DOHH2 (cell line): Measurements from ENCODE around the gene SLC9C2.
"Not testable (repeated sequence)": the region's sequence is repeated elsewhere in the genome, so short reads cannot be mapped to it uniquely, and the experiment has no call there.

Source experiments
- H3F3A ChIP-seq: fragments of 200-600 bp; sonication (generic), shearing (Covaris generic); 2 replicates; pipeline ENCODE4 v1.6.0; 2016; ENCODE audit warnings: antibody characterized with exemption, mild to moderate bottlenecking; ENCODE audit not compliant: control insufficient read depth, insufficient read depth
- H3K27ac ChIP-seq: fragments of 200-600 bp; sonication (generic); 2 replicates; pipeline ENCODE4 v1.5.1; 2014; ENCODE audit warnings: low read depth, mild to moderate bottlenecking, low read length, moderate library complexity
- H3K27me3 ChIP-seq: fragments of 200-600 bp; sonication (generic); 2 replicates; pipeline ENCODE4 v1.6.1; 2014; ENCODE audit warnings: mild to moderate bottlenecking, low read length, mixed read lengths; ENCODE audit not compliant: control insufficient read depth
- H3K36me3 ChIP-seq: fragments of 200-600 bp; sonication (generic); 2 replicates; pipeline ENCODE4 v1.6.1; 2014; ENCODE audit warnings: mild to moderate bottlenecking, low read length, moderate library complexity, mixed read lengths; ENCODE audit not compliant: control insufficient read depth
- H3K4me1 ChIP-seq: fragments of 200-600 bp; sonication (generic); 2 replicates; pipeline ENCODE4 v1.6.1; 2014; ENCODE audit warnings: mild to moderate bottlenecking, low read length, mixed read lengths; ENCODE audit not compliant: control insufficient read depth
- H3K4me2 ChIP-seq: fragments of 200-600 bp; sonication (generic); 2 replicates; pipeline ENCODE4 v1.6.0; 2014; ENCODE audit warnings: mild to moderate bottlenecking, low read length, moderate library complexity
- H3K4me3 ChIP-seq: fragments of 200-600 bp; sonication (generic); 2 replicates; pipeline ENCODE4 v1.5.1; 2014; ENCODE audit warnings: mild to moderate bottlenecking, low read length, mixed read lengths
- H3K79me2 ChIP-seq: fragments of 200-600 bp; sonication (generic); 2 replicates; pipeline ENCODE4 v1.6.1; 2014; ENCODE audit warnings: mild to moderate bottlenecking, low read length, mixed read lengths; ENCODE audit not compliant: control insufficient read depth
- H3K9me2 ChIP-seq: fragments of 200-600 bp; sonication (generic); replicated peaks from 2 replicates; pipeline ENCODE4 v1.6.1; 2014; ENCODE audit warnings: mild to moderate bottlenecking, low read length, mixed read lengths; ENCODE audit not compliant: control insufficient read depth
- H3K9me3 ChIP-seq: fragments of 200-600 bp; sonication (generic); 2 replicates; pipeline ENCODE4 v1.6.1; 2014; ENCODE audit warnings: antibody characterized with exemption, low read length, mixed read lengths; ENCODE audit not compliant: control insufficient read depth, insufficient read depth
- H4K20me1 ChIP-seq: fragments of 200-600 bp; sonication (generic); 2 replicates; pipeline ENCODE4 v1.6.0; 2014; ENCODE audit warnings: low read depth, mild to moderate bottlenecking, antibody characterized with exemption, low read length, moderate library complexity; ENCODE audit not compliant: control insufficient read depth, insufficient read depth
- EZH2phosphoT487 ChIP-seq: fragments of 200-600 bp; sonication (generic); IDR thresholded peaks from 2 replicates; pipeline ENCODE4 v1.6.1; 2017; ENCODE audit warnings: borderline replicate concordance, mild to moderate bottlenecking, antibody characterized with exemption, low read length, moderate library complexity, mixed read lengths
- TF ChIP-seq, protein P1 (sequence below): fragments of 200-600 bp; sonication (generic); IDR thresholded peaks from one replicate; pipeline ENCODE4 v1.5.1; 2014; ENCODE audit warnings: antibody characterized with exemption, mild to moderate bottlenecking, low read depth, low read length; ENCODE audit not compliant: poor library complexity, severe bottlenecking

Gene SLC9C2

GRCh38 chr1:173520799-173521198, 82.1 kb downstream of the SLC9C2 start:
- no peaks in the 10 kb centered on the region for H4K20me1 ChIP-seq
- TF ChIP-seq, protein P1, sequence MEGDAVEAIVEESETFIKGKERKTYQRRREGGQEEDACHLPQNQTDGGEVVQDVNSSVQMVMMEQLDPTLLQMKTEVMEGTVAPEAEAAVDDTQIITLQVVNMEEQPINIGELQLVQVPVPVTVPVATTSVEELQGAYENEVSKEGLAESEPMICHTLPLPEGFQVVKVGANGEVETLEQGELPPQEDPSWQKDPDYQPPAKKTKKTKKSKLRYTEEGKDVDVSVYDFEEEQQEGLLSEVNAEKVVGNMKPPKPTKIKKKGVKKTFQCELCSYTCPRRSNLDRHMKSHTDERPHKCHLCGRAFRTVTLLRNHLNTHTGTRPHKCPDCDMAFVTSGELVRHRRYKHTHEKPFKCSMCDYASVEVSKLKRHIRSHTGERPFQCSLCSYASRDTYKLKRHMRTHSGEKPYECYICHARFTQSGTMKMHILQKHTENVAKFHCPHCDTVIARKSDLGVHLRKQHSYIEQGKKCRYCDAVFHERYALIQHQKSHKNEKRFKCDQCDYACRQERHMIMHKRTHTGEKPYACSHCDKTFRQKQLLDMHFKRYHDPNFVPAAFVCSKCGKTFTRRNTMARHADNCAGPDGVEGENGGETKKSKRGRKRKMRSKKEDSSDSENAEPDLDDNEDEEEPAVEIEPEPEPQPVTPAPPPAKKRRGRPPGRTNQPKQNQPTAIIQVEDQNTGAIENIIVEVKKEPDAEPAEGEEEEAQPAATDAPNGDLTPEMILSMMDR, result no peak
- TF ChIP-seq EZH2phosphoT487, result no peak
- H3K27me3 ChIP-seq, result no peaks in the 10 kb centered on the region
- H3K4me1 ChIP-seq, result no peaks in the 10 kb centered on the region
- H3K9me2 ChIP-seq, result no peaks in the 10 kb centered on the region
- H3F3A ChIP-seq, result no peaks in the 10 kb centered on the region
- H3K79me2 ChIP-seq, result no peaks in the 10 kb centered on the region
- H3K9me3 ChIP-seq, result no peaks in the 10 kb centered on the region
- no peaks in the 10 kb centered on the region for H3K36me3 ChIP-seq
- no peak overlapping the region for H3K4me2 ChIP-seq
- no peak overlapping the region for H3K4me3 ChIP-seq
- H3K27ac ChIP-seq, result no peak overlapping the region

DNA sequence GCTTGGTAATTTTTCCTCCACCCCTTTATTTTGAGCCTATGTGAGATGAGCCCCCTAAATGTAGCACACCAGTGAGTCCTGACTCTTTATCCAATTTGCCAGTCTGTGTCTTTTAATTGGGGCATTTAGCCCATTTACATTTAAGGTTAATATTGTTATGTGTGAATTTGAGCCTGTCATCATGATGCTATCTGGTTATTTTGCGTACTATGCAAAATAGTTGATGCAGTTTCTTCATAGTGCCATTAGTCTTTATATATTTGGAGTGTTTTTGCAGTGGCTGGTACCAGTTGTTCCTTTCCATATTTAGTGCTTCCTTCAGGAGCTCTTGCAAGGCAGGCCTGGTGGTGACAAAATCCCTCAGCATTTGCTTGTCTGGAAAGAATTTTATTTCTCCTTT, 88.4 kb downstream of the SLC9C2 start:
- not testable (repeated sequence) for H3K27me3 ChIP-seq, H3K9me2 ChIP-seq

GRCh38 chr1:173509797-173510196, 93.1 kb downstream of the SLC9C2 start:
- Histone ChIP-seq H4K20me1 (no peaks in the 10 kb centered on the region), H3K4me1 (no peaks in the 10 kb centered on the region), H3K36me3 (no peaks in the 10 kb centered on the region), H3K27me3 (no peaks in the 10 kb centered on the region), H3K9me3 (no peaks in the 10 kb centered on the region), H3F3A (no peaks in the 10 kb centered on the region), H3K4me2 (no peak overlapping the region), H3K79me2 (no peaks in the 10 kb centered on the region), H3K27ac (no peak overlapping the region), H3K4me3 (no peak overlapping the region), H3K9me2 (no peaks in the 10 kb centered on the region)
- no peak for TF ChIP-seq EZH2phosphoT487
- TF ChIP-seq, protein P1, result no peak

More for the DNA sequence above, 88.4 kb downstream of the SLC9C2 start:
- H3F3A ChIP-seq, H3K36me3 ChIP-seq, H3K79me2 ChIP-seq, H3K27ac ChIP-seq, H3K4me3 ChIP-seq, H4K20me1 ChIP-seq, H3K4me2 ChIP-seq, H3K9me3 ChIP-seq, H3K4me1 ChIP-seq: not testable (repeated sequence)

- H3K4me3 ChIP-seq, result no peak overlapping the region
- no peak overlapping the region for H3K4me2 ChIP-seq
- TF ChIP-seq, protein P1, result no peak
- no peak for TF ChIP-seq EZH2phosphoT487
- no peaks in the 10 kb centered on the region for H3K4me1 ChIP-seq
- no peaks in the 10 kb centered on the region for H3K9me2 ChIP-seq
- H3K79me2 ChIP-seq, result no peaks in the 10 kb centered on the region
- H3K9me3 ChIP-seq, result no peaks in the 10 kb centered on the region
- H4K20me1 ChIP-seq, result no peaks in the 10 kb centered on the region
- H3K27ac ChIP-seq, result no peak overlapping the region
- no peaks in the 10 kb centered on the region for H3K27me3 ChIP-seq
- no peaks in the 10 kb centered on the region for H3K36me3 ChIP-seq
- H3F3A ChIP-seq, result no peaks in the 10 kb centered on the region
These were observed 94.3 kb downstream of the SLC9C2 start for GRCh38 chr1:173508541-173508940.
